B cell (primary cell): ENCODE data around the gene MEF2B.

Experiments used
- EZH2 ChIP-seq: IDR thresholded peaks from 2 replicates; pipeline ENCODE4 v1.6.1; 2012; ENCODE audit warnings: borderline replicate concordance, low read depth, mild to moderate bottlenecking, moderate library complexity, low read length; ENCODE audit not compliant: insufficient read depth, poor library complexity, severe bottlenecking
- TF ChIP-seq, protein P1 (sequence below): fragments of 200-600 bp; IDR thresholded peaks from one replicate; pipeline ENCODE4 v1.8.0; 2022; ENCODE audit warnings: antibody characterized with exemption, mild to moderate bottlenecking

DNA sequence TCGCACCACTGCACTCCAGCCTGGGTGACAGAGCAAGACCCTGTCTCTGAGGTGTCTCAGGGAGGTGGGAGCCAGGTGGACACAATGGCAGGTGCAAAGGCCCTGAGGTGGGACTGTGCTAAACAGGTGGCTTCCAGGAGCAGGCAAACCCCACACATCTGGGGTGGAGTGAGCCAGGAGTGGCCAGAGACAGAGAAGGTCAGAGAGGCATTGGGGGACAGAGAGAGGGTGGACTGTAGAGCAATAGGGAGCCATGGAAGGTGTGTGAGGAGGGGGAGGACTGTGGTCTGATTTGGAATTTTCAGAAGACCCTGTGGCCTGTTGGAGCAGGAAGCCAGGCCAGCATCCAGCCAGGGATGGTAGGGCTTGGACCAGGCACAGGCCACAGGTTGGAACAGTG, 4.7 kb downstream of the MEF2B start:
- TF ChIP-seq, protein P1, sequence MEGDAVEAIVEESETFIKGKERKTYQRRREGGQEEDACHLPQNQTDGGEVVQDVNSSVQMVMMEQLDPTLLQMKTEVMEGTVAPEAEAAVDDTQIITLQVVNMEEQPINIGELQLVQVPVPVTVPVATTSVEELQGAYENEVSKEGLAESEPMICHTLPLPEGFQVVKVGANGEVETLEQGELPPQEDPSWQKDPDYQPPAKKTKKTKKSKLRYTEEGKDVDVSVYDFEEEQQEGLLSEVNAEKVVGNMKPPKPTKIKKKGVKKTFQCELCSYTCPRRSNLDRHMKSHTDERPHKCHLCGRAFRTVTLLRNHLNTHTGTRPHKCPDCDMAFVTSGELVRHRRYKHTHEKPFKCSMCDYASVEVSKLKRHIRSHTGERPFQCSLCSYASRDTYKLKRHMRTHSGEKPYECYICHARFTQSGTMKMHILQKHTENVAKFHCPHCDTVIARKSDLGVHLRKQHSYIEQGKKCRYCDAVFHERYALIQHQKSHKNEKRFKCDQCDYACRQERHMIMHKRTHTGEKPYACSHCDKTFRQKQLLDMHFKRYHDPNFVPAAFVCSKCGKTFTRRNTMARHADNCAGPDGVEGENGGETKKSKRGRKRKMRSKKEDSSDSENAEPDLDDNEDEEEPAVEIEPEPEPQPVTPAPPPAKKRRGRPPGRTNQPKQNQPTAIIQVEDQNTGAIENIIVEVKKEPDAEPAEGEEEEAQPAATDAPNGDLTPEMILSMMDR = no peak
- no peak for TF ChIP-seq EZH2
